Measurements from ENCODE around the gene MMP23B. TPM values are rescaled to one million over a fixed set of nuclear protein-coding genes. Genes with fewer than 3 reads are reported as not detected.

The MMP23B gene
- total RNA-seq, 1 donor from 2014 or later, result 47.9 TPM

- ATAC-seq (peak; percentile 36), DNase-seq (peak; percentile 30)
- intact Hi-C loops (cut with micrococcal nuclease), result no loop called here
These were observed 46.8 kb downstream of the MMP23B start for GRCh38 chr1:1678581-1679380.

GRCh38 chr1:1680031-1680911 is 48.3 kb downstream of the MMP23B start:
- DNase-seq (no peak), ATAC-seq (no peak)
- intact Hi-C loops (cut with micrococcal nuclease), result no loop called here

GRCh38 chr1:1680912-1681273 is 48.9 kb downstream of the MMP23B start:
- DNase-seq, result peak; percentile 21

GRCh38 chr1:1683104-1683905 is 51.3 kb downstream of the MMP23B start:
- DNase-seq, result no peak
- ATAC-seq, result no peak
- intact Hi-C loops (cut with micrococcal nuclease), result no loop called here

More at GRCh38 chr1:1680912-1681273, 48.9 kb downstream of the MMP23B start:
- intact Hi-C loops (cut with micrococcal nuclease), result no loop called here
- ATAC-seq, result no peak

Other genes with a start within 250 kb of the MMP23B start
- gene CCNL2, start 232.8 kb upstream of the MMP23B start, total RNA-seq, result 61.0 TPM
- gene MRPL20, start 224.9 kb upstream of the MMP23B start, total RNA-seq, result 155 TPM
- gene ANKRD65, start 210.9 kb upstream of the MMP23B start, total RNA-seq, result 2.1 TPM
- 13.5 TPM for gene VWA1, start 196.5 kb upstream of the MMP23B start, total RNA-seq
- gene ATAD3C, start 182.5 kb upstream of the MMP23B start, total RNA-seq, result 1.9 TPM
- 9.5 TPM for gene ATAD3B, start 160.4 kb upstream of the MMP23B start, total RNA-seq
- 18.3 TPM for gene ATAD3A, start 120.0 kb upstream of the MMP23B start, total RNA-seq
- 8.9 TPM for gene TMEM240, start 91.5 kb upstream of the MMP23B start, total RNA-seq
- 118 TPM for gene SSU72, start 57.3 kb upstream of the MMP23B start, total RNA-seq
- 3.6 TPM for gene FNDC10, start 32.0 kb upstream of the MMP23B start, total RNA-seq
- 131 TPM for gene MIB2, start 16.7 kb upstream of the MMP23B start, total RNA-seq
- gene CDK11B, start 26.8 kb downstream of the MMP23B start, total RNA-seq, result 26.1 TPM
- gene SLC35E2B, start 60.6 kb downstream of the MMP23B start, total RNA-seq, result 25.3 TPM
- 22.3 TPM for gene CDK11A, start 92.2 kb downstream of the MMP23B start, total RNA-seq
- gene NADK, start 146.3 kb downstream of the MMP23B start, total RNA-seq, result 24.4 TPM